ENCODE data around the gene ELP5. TPM values are rescaled to one million over a fixed set of nuclear protein-coding genes. Genes with fewer than 3 reads are reported as not detected.

Gene ELP5
- total and polyA plus RNA-seq, 2 donors (not counting 1 experiment from before 2014, with no cell fraction given): 48.0 to 69.9 TPM

GRCh38 chr17:7261379-7262191 lies 9.6 kb downstream of the ELP5 start:
- H3K36me3 ChIP-seq (replicated peaks in 1 of 2; ENCODE audit: control extremely low read depth in 1 of 2, control insufficient read depth in 1 of 2, extremely low read depth in 1 of 2, insufficient read depth in 2 of 2, low read length in 1 of 2): peaks cover 3 to 22% of the 10 kb centered on the region in 2 experiments
- H3K9me3 ChIP-seq (ENCODE audit: control extremely low read depth in 1 of 3, control insufficient read depth in 2 of 3, insufficient read depth in 1 of 3, low read length in 2 of 3): peaks cover 0 to 4% (median 0%) of the 10 kb centered on the region in 3 donors
- H3K9ac ChIP-seq (ENCODE audit: low read length): peak overlapping the region; percentile 66
- Mint-ChIP-seq H3K4me1 (peaks cover 27% of the 10 kb centered on the region), H3K27ac (peak overlapping the region; percentile 50), H3K27me3 (peaks cover 20% of the 10 kb centered on the region), H3K4me3 (peak overlapping the region; percentile 84), H3K9me3 (ENCODE audit: insufficient read depth) (no peaks in the 10 kb centered on the region)
- peaks cover 0 to 17% (median 8%) of the 10 kb centered on the region in 4 experiments for H3K27me3 ChIP-seq (replicated peaks in 1 of 4; ENCODE audit: control extremely low read depth in 1 of 4, control insufficient read depth in 3 of 4, insufficient read depth in 4 of 4, low read length in 3 of 4)
- no peaks in the 10 kb centered on the region for H3K79me2 ChIP-seq (ENCODE audit: control insufficient read depth, insufficient read depth, low read length)
- 9% methylated on average over 66 of the region's 71 CpGs for WGBS (ENCODE audit: insufficient coverage)
- peaks cover 27 to 32% of the 10 kb centered on the region in 2 donors for H3K4me1 ChIP-seq (ENCODE audit: control insufficient read depth in 2 of 2, insufficient read depth in 2 of 2, low read length in 2 of 2)
- TF ChIP-seq EZH2 (IDR thresholded peaks at IDR 0.05; ENCODE audit: borderline replicate concordance, insufficient read depth, low read depth, low read length, poor library complexity, severe bottlenecking) (no peak), CTCF (IDR thresholded peaks at IDR 0.05) (no peak)
- peak overlapping the region in 4 of 5 experiments; percentile 49 to 71 (median 60) for H3K4me3 ChIP-seq (ENCODE audit: control extremely low read depth in 1 of 5, extremely low read depth in 1 of 5, insufficient read depth in 1 of 5, low read depth in 2 of 5, low read length in 4 of 5)
- ChIA-PET CTCF (no interaction called here), POLR2A (interaction anchor here (0.9 kb wide), 1 partner anchor 23 kb away, joined by 9 read pairs; no protein-coding TSS in a partner anchor)
- H2AFZ ChIP-seq (ENCODE audit: insufficient read depth, low read depth, low read length, poor library complexity, severe bottlenecking): peak overlapping the region; percentile 96
- ATAC-seq (ENCODE audit: low read depth) (peak; percentile 59), DNase-seq (peak; percentile 66)
- H3K27ac ChIP-seq (ENCODE audit: low read length in 2 of 2): peak overlapping the region in 1 of 2 donors; percentile 59
- no peaks in the 10 kb centered on the region for H4K20me1 ChIP-seq (ENCODE audit: control insufficient read depth, insufficient read depth, low read length, poor library complexity, severe bottlenecking)
- peak overlapping the region; percentile 99 for H3K4me2 ChIP-seq (replicated peaks; ENCODE audit: low read depth, low read length, poor library complexity, severe bottlenecking)
- intact Hi-C loops (cut with micrococcal nuclease): loop anchor here (2.0 kb wide), 1 partner anchor 19 kb away; the partner anchor contains the start of gene SLC2A4

Data from B cell (primary cell).